IMR-90 (cell line): ENCODE data around the gene PDE4B. TPM values are rescaled to one million over a fixed set of nuclear protein-coding genes. Genes with fewer than 3 reads are reported as not detected.

Experiments
- ATAC-seq: fragments of 200-7000 bp; cut with Tn5 transposase; 2 replicates; pipeline ENCODE4 v1.9.1; 2020; ENCODE audit warnings: low read depth, mild to moderate bottlenecking, moderate library complexity
- BruUV-seq: library from RNA; stranded (reverse); fragments of 400-500 nt; replicated peaks from 2 replicates; lab custom pipeline; 2021; lab: Mats Ljungman, UMichigan
- CTCF ChIA-PET: fragments of 300-600 bp; formaldehyde crosslinking; extraction: SDS; loops from one replicate; lab custom pipeline; 2021; ENCODE audit warnings: antibody characterized with exemption; lab: Yijun Ruan, JAX
- POLR2A ChIA-PET: fragments of 300-600 bp; sonication (Branson Sonifier 250); formaldehyde crosslinking; loops from one replicate; lab custom pipeline; 2022; ENCODE audit warnings: antibody characterized with exemption; ENCODE audit not compliant: unreplicated experiment; lab: Charles Lee
- DNase-seq: peaks from one replicate; pipeline ENCODE4 v3.0.0; 2013
- H2AFZ ChIP-seq: replicated peaks from 2 replicates; pipeline ENCODE3; 2013; ENCODE audit warnings: low read length, mild to moderate bottlenecking; ENCODE audit not compliant: poor library complexity
- H2AK5ac ChIP-seq: 2 replicates; pipeline ENCODE4 v1.6.1; 2013; ENCODE audit warnings: low read depth, low read length, inconsistent platforms
- H2AK9ac ChIP-seq: replicated peaks from 2 replicates; pipeline ENCODE3; 2013; ENCODE audit warnings: mild to moderate bottlenecking, low read depth, low read length, moderate library complexity; ENCODE audit not compliant: poor library complexity
- H2BK120ac ChIP-seq: 2 replicates; pipeline ENCODE4 v1.6.1; 2013; ENCODE audit warnings: low read depth, low read length, inconsistent platforms
- H2BK15ac ChIP-seq: 3 replicates; pipeline ENCODE4 v1.6.1; 2013; ENCODE audit warnings: low read depth, low read length, inconsistent platforms
- H2BK20ac ChIP-seq: 2 replicates; pipeline ENCODE4 v1.6.1; 2013; ENCODE audit warnings: low read depth, mild to moderate bottlenecking, inconsistent platforms, low read length, moderate library complexity
- H2BK5ac ChIP-seq: 2 replicates; pipeline ENCODE4 v1.6.1; 2013; ENCODE audit warnings: mild to moderate bottlenecking, low read depth, low read length, inconsistent platforms; ENCODE audit not compliant: poor library complexity, severe bottlenecking
- H3K14ac ChIP-seq: replicated peaks from 2 replicates; pipeline ENCODE4 v1.6.1; 2013; ENCODE audit warnings: low read depth, low read length, inconsistent platforms
- H3K18ac ChIP-seq: 2 replicates; pipeline ENCODE4 v1.6.1; 2013; ENCODE audit warnings: low read depth, low read length, control low read depth
- H3K23ac ChIP-seq: 2 replicates; pipeline ENCODE4 v1.6.1; 2013; ENCODE audit warnings: low read depth, low read length, inconsistent platforms
- H3K27ac ChIP-seq: 2 replicates; pipeline ENCODE4 v1.5.1; 2013; ENCODE audit warnings: mild to moderate bottlenecking, control low read depth, low read length; ENCODE audit not compliant: insufficient read depth
- H3K27me3 ChIP-seq: 2 replicates; pipeline ENCODE4 v1.6.1; 2013; ENCODE audit warnings: low read length; ENCODE audit not compliant: control insufficient read depth, insufficient read depth
- H3K36me3 ChIP-seq: 2 replicates; pipeline ENCODE4 v1.6.1; 2013; ENCODE audit warnings: low read length, mixed read lengths; ENCODE audit not compliant: control insufficient read depth, insufficient read depth
- H3K4ac ChIP-seq: 2 replicates; pipeline ENCODE4 v1.6.1; 2013; ENCODE audit warnings: low read depth, low read length, inconsistent platforms
- H3K4me1 ChIP-seq: 2 replicates; pipeline ENCODE4 v1.6.1; 2013; ENCODE audit warnings: low read length, mixed read lengths; ENCODE audit not compliant: control insufficient read depth, insufficient read depth
- H3K4me2 ChIP-seq: 2 replicates; pipeline ENCODE4 v1.6.1; 2013; ENCODE audit warnings: low read depth, mild to moderate bottlenecking, control low read depth, low read length, moderate library complexity
- H3K4me3 ChIP-seq: 2 replicates; pipeline ENCODE4 v1.5.1; 2013; ENCODE audit warnings: low read depth, mild to moderate bottlenecking, control low read depth, low read length, moderate library complexity; ENCODE audit not compliant: insufficient read depth
- H3K56ac ChIP-seq: 2 replicates; pipeline ENCODE4 v1.6.1; 2013; ENCODE audit warnings: low read length, inconsistent platforms; ENCODE audit not compliant: insufficient read depth; ENCODE audit errors: extremely low read depth
- H3K79me1 ChIP-seq, 2 experiments: 2 replicates each; pipeline ENCODE4 v1.6.1; 2013; ENCODE audit warnings: low read length in 2 of 2, inconsistent platforms in 1 of 2, low read depth in 1 of 2
- H3K9ac ChIP-seq: 2 replicates; pipeline ENCODE4 v1.6.1; 2013; ENCODE audit warnings: low read depth, low read length, control low read depth
- H3K9me1 ChIP-seq: 2 replicates; pipeline ENCODE4 v1.6.1; 2013; ENCODE audit warnings: low read length, inconsistent platforms; ENCODE audit not compliant: insufficient read depth
- H3K9me3 ChIP-seq: 2 replicates; pipeline ENCODE4 v1.6.1; 2013; ENCODE audit warnings: low read length; ENCODE audit not compliant: control insufficient read depth, insufficient read depth
- H4K20me1 ChIP-seq: 2 replicates; pipeline ENCODE4 v1.6.1; 2013; ENCODE audit warnings: low read length, inconsistent platforms; ENCODE audit not compliant: insufficient read depth
- H4K5ac ChIP-seq: 2 replicates; pipeline ENCODE4 v1.6.1; 2013; ENCODE audit warnings: mild to moderate bottlenecking, low read depth, low read length, control low read depth
- H4K8ac ChIP-seq, 2 experiments: 2 replicates each; pipeline ENCODE4 v1.6.1; 2013; ENCODE audit warnings: low read depth in 2 of 2, low read length in 2 of 2, control low read depth in 1 of 2, inconsistent platforms in 1 of 2
- H4K91ac ChIP-seq: 2 replicates; pipeline ENCODE4 v1.6.1; 2013; ENCODE audit warnings: low read depth, low read length, inconsistent platforms; ENCODE audit not compliant: insufficient read depth
- BHLHE40 ChIP-seq: fragments of 150-350 bp; IDR thresholded peaks from 2 replicates; pipeline ENCODE4 v1.6.1; 2016; ENCODE audit warnings: mild to moderate bottlenecking, low read depth, low read length
- CEBPB ChIP-seq: IDR thresholded peaks from 2 replicates; pipeline ENCODE4 v1.6.1; 2012; ENCODE audit warnings: low read depth, low read length, improper control_type of control experiment
- CHD1 ChIP-seq: IDR thresholded peaks from 2 replicates; pipeline ENCODE4 v1.6.1; 2012; ENCODE audit warnings: low read depth, low read length, improper control_type of control experiment
- CTCF ChIP-seq: conservative IDR thresholded peaks from 2 replicates; pipeline ENCODE4 v1.5.1; 2012; ENCODE audit warnings: mild to moderate bottlenecking, low read depth, low read length, improper control_type of control experiment
- ELK1 ChIP-seq: fragments of 150-350 bp; IDR thresholded peaks from 2 replicates; pipeline ENCODE4 v1.6.1; 2016; ENCODE audit warnings: low read depth, mild to moderate bottlenecking, low read length, moderate library complexity, borderline replicate concordance
- FOS ChIP-seq: fragments of 150-350 bp; IDR thresholded peaks from 2 replicates; pipeline ENCODE4 v1.6.1; 2016; ENCODE audit warnings: low read depth, low read length
- MAFK ChIP-seq: IDR thresholded peaks from 2 replicates; pipeline ENCODE4 v1.6.1; 2012; ENCODE audit warnings: low read depth, low read length, improper control_type of control experiment
- MAZ ChIP-seq: IDR thresholded peaks from 2 replicates; pipeline ENCODE4 v1.6.1; 2012; ENCODE audit warnings: low read depth, mild to moderate bottlenecking, low read length, improper control_type of control experiment, moderate library complexity, borderline replicate concordance
- MXI1 ChIP-seq: IDR thresholded peaks from 2 replicates; pipeline ENCODE4 v1.6.1; 2012; ENCODE audit warnings: low read depth, mild to moderate bottlenecking, low read length, moderate library complexity, borderline replicate concordance
- NFE2L2 ChIP-seq: fragments of 150-350 bp; IDR thresholded peaks from 2 replicates; pipeline ENCODE4 v1.6.1; 2016; ENCODE audit warnings: low read depth, mild to moderate bottlenecking, low read length
- POLR2A ChIP-seq: IDR thresholded peaks from 2 replicates; pipeline ENCODE4 v1.6.1; 2012; ENCODE audit warnings: mild to moderate bottlenecking, low read depth, low read length
- RAD21 ChIP-seq: IDR thresholded peaks from 2 replicates; pipeline ENCODE4 v1.6.1; 2012; ENCODE audit warnings: low read length, improper control_type of control experiment
- RCOR1 ChIP-seq: IDR thresholded peaks from 2 replicates; pipeline ENCODE4 v1.6.1; 2012; ENCODE audit warnings: mild to moderate bottlenecking, low read length, improper control_type of control experiment; ENCODE audit not compliant: insufficient replicate concordance
- RFX5 ChIP-seq: IDR thresholded peaks from 2 replicates; pipeline ENCODE4 v1.8.0; 2012; ENCODE audit warnings: low read depth, mild to moderate bottlenecking, low read length, moderate library complexity
- SMC3 ChIP-seq: fragments of 150-350 bp; IDR thresholded peaks from 2 replicates; pipeline ENCODE4 v1.6.1; 2016; ENCODE audit warnings: low read depth, mild to moderate bottlenecking, antibody characterized with exemption, low read length, moderate library complexity
- USF2 ChIP-seq: fragments of 150-350 bp; IDR thresholded peaks from 2 replicates; pipeline ENCODE4 v1.6.1; 2017; ENCODE audit warnings: mild to moderate bottlenecking, antibody characterized with exemption, low read length, low read depth
- WGBS, 2 experiments: methylation state at CpG; one replicate each; pipeline versions ENCODE4 v1.1.5 to v1.1.7; 2013; ENCODE audit warnings: missing lambda C conversion rate in 2 of 2; ENCODE audit not compliant: insufficient read length in 1 of 2; ENCODE audit errors: extremely low coverage in 2 of 2; 5-methylcytosine and 5-hydroxymethylcytosine counted together
- dilution Hi-C: fragments of 300-500 bp; cut with HindIII; formaldehyde crosslinking; loops from one replicate; pipeline ENCODE4 v1.14.3; 2018; ENCODE audit warnings: low sequenced_read_pairs; ENCODE audit not compliant: unreplicated experiment
- in situ Hi-C: fragments of 300-500 bp; cut with MboI; formaldehyde crosslinking; loops from 3 replicates; pipeline ENCODE4 v1.14.3; 2019; ENCODE audit warnings: low sequenced_read_pairs, inconsistent platforms, mixed read lengths
- intact Hi-C: fragments of 100-400 bp; cut with micrococcal nuclease; formaldehyde crosslinking; loops from 2 replicates; pipeline ENCODE4 v1.10.0; 2022
- polyA plus RNA-seq, 3 experiments: library from polyadenylated mRNA; depleted of rRNA; stranded (reverse); fragments of >200 nt; gene quantifications; 2 replicates each; pipeline ENCODE4 v1.2.3, GENCODE V29; 2012; ENCODE audit warnings: low replicate concordance in 1 of 3
- total RNA-seq: library from RNA; depleted of rRNA; stranded (reverse); fragments of >200 nt; gene quantifications from 2 replicates; pipeline ENCODE4 v1.2.3, GENCODE V29; 2012

The PDE4B gene
- total and polyA plus RNA-seq, 2 of the 4 experiments (the other 2 are of a cell fraction) = 5.8 to 21.3 TPM

- Histone ChIP-seq H3K4me2 (no peak overlapping the region), H3K56ac (no peak overlapping the region), H3K4me1 (peaks cover 20% of the 10 kb centered on the region), H3K18ac (no peak overlapping the region), H3K9me1 (peaks cover 13% of the 10 kb centered on the region), H2BK20ac (no peak overlapping the region), H4K8ac (no peak overlapping the region), H3K23ac (no peak overlapping the region), H4K91ac (no peak overlapping the region), H3K14ac (no peak overlapping the region), H3K27me3 (no peaks in the 10 kb centered on the region), H3K36me3 (peaks cover 13% of the 10 kb centered on the region), H4K5ac (no peak overlapping the region), H2AK5ac (no peak overlapping the region), H2BK15ac (no peak overlapping the region), H2AK9ac (no peak overlapping the region), H3K27ac (no peak overlapping the region), H2AFZ (no peak overlapping the region), H3K9ac (no peak overlapping the region), H4K20me1 (no peaks in the 10 kb centered on the region), H2BK5ac (no peak overlapping the region), H3K9me3 (no peaks in the 10 kb centered on the region), H3K79me1 (peaks cover 30 to 35% of the 10 kb centered on the region in 2 experiments), H2BK120ac (no peak overlapping the region), H3K4ac (no peak overlapping the region), H3K4me3 (no peak overlapping the region)
- POLR2A ChIA-PET = no interaction called here
- BruUV-seq = no TSS peak
- DNase-seq (no peak), ATAC-seq (no peak)
- dilution Hi-C loops = no loop called here
- TF ChIP-seq RCOR1 (no peak), CTCF (no peak), MXI1 (no peak), RFX5 (no peak), RAD21 (no peak), ELK1 (no peak), CEBPB (no peak), USF2 (no peak), CHD1 (no peak), BHLHE40 (no peak), NFE2L2 (no peak), MAFK (no peak), MAZ (no peak), FOS (no peak), SMC3 (no peak), POLR2A (no peak)
- in situ Hi-C loops = no loop called here
- intact Hi-C loops = loop anchor here (10.0 kb wide), 1 partner anchor 402 kb away; no protein-coding TSS in a partner anchor
- 90% methylated on average over 2 of the region's 2 CpGs; no CpG with 5 or more reads in 1 of the 2 experiments for WGBS, 2 experiments
- CTCF ChIA-PET = interaction anchor here (1.1 kb wide), 1 partner anchor 74 kb away, joined by 3 read pairs; no protein-coding TSS in a partner anchor
Observed at GRCh38 chr1:66356605-66357004, 563.9 kb downstream of the PDE4B start.
